HuH-7.5 (cell line): ENCODE measurements around the gene LAPTM4A.
A peak's percentile ranks its signal among the peaks of the same experiment; 100 is the strongest.

Source experiments
- DNase-seq: peaks from one replicate; pipeline ENCODE4 v3.0.0; 2011; ENCODE audit warnings: low spot score

Gene LAPTM4A

DNA sequence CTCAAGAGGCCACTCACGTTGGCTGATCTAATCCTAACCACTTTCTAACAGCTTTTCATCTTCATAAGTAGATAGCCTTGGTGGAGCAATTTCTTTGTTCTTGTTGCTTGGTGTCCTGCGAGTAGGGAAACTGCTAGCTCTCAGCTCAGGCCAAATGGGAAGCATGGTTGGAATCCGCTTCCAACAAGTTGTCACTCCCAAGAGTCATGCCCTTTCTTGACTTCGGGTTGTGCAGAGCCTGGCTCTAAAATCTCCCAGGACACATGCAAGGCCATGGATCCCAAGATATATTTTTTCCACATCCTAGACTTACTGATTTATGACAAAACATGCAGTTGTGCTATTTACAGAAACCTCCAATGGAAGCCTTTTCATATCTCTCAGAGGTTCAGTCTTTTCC lies 31.7 kb downstream of the LAPTM4A start:
- no peak for DNase-seq

DNA sequence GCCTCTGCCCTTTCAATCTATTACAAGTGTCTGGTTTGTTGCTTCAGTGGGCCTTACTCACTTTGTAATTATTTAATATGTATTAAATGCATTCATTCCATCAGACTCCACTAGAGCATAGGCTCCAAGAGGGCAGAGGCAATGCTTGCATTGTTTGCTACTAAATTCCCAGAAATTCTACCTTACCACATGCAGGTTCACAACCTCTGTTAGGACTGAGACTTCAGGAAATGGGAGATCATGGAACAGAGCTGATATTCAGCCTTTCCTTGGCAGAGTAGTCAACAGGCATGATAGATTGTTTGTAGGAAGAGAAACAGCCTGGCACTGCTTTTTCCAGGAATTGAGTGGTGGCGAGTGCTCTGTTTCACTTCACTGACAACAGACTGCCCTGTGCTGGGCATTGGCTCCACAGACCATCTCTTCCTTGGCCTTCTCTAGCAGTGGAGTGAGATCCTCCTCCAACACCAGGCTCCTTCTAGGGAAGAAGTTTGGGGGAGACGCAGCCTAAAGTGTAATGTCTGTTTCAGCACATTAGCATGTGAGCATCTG lies 32.8 kb downstream of the LAPTM4A start:
- no peak for DNase-seq

DNA sequence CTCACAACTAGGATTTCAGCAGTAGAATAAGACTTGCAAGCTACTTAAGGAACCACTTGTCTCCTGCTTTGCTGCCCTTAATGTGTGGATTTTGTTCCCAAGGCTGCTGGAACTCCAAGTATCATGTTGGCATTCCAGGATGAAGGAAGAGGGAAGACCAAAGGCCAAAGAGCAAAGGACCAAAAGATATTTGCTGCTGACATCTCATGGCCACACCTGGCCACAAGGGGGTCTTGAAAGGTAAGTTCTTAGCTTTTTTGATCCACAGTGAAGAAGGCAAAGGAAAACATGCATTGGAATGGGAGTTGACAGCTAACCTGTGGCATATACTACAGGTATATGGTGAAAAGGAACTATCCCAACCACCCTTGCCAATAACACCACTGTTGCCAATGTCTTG lies 35.1 kb downstream of the LAPTM4A start:
- no peak for DNase-seq

GRCh38 chr2:20015482-20016083 lies 35.8 kb downstream of the LAPTM4A start:
- DNase-seq, result peak; percentile 58

DNA sequence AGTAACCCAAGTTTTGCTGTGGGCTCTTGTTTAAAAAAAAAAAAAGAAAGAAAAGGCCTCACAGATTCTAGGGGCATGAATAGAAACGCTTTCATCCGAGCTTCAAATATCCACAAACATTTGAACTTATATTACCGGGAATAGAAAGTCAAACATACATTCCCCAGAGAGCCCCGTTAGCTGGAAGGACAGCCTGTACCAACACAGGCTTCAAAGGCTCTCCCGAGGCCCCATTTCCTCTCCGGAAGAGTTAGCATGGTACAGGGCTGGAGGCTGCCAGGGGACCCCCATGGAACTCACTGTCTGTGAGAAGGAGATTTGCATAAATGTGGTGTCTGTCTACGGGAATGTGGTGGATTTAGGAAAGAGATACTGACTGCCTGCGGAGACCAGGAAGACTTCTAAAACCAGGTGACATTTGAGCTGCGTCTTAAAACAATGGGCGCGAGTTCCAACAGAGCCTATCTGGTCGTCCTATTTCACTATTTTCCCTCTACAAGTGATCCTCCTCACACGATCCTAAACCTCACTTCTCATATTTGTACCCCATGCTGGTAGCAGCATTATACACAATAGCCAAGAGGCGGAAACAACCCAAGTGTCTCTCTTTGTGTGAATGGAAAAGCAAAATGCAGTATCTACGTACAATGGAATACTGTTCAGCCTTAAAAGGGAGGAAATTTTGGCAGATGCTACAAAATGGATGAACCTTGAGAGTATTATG lies 38.1 kb downstream of the LAPTM4A start:
- no peak for DNase-seq

DNA sequence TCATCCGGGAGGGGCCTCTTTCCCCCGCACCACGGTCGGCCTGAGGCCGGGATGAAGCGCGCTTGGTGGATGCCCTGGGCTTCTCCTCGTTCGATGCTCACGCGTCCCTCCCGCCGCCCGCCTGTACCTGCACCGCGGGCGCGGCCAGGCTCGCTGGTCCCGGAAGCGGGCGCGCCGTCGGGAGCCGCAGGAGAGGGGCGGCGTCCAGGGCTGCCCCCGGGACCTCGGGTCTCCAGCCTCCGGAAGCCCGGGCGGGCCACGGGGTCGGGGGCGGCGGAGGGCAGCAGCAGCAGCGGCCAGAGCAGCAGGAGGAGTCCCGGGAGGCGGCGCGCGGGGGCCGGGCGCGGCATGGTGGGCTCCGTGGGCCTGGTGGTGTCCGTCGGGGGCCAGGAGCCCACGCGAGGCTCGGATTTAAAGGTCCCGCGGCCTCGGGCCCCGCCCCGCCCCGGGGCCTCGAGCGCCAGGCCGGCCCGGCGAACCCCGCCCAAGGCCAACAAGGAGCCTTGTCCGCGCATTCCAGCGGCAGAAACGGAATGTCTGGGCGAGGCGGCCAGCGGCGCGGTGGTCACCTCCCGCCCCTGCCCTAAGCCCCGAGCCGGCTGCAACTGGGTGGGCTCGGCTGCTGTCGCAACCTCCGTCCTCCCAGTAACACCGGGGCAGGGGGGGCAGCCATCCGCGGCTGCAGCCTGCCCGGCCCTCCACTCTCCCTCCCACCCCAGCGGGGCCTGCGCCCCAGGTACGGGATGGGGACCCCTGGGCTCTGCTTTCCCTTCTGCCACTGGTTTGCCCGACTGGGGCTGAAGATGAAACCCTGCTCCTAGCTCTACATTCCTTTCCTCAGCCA lies 38.9 kb downstream of the LAPTM4A start, which contains the start of gene MATN3:
MATN3 (minus strand) TSS at position 387 of the 844 bp plus-strand sequence; CDS start at position 350, 37 bp downstream.
- peak; percentile 60 for DNase-seq

- no peak for DNase-seq
Observed at GRCh38 chr2:20012032-20012281, 39.5 kb downstream of the LAPTM4A start.

GRCh38 chr2:20011276-20012031 lies 40.0 kb downstream of the LAPTM4A start:
- DNase-seq, result no peak

GRCh38 chr2:20008703-20009102 lies 42.7 kb downstream of the LAPTM4A start:
- DNase-seq, result peak; percentile 36

DNA sequence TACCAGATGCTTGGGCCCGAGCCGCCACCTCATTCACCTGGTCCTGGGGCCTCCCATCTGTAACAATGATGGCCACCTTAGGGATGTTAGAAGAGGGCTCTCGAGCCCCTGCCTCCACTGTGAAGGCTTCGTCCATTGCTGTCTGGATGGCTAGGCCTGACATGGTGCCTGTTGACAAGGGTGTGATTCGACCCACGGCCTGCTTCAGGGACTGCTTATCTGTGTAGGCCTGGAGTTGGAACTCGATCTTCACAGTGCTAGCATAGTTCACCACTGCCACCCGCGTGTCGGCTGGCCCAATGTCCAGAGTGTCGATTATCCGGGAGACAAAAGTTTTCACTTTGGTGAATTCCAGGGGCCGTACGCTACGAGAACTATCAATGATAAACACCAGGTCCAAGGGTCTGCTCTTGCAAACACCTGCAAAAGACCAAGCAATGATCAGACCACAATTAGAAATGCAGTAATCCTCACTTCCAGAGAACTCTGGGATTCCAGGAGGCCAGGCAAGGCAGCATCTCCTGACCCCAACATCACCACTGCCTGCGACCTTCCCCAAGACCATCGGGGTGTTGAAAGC lies 45.4 kb downstream of the LAPTM4A start:
- no peak for DNase-seq

DNA sequence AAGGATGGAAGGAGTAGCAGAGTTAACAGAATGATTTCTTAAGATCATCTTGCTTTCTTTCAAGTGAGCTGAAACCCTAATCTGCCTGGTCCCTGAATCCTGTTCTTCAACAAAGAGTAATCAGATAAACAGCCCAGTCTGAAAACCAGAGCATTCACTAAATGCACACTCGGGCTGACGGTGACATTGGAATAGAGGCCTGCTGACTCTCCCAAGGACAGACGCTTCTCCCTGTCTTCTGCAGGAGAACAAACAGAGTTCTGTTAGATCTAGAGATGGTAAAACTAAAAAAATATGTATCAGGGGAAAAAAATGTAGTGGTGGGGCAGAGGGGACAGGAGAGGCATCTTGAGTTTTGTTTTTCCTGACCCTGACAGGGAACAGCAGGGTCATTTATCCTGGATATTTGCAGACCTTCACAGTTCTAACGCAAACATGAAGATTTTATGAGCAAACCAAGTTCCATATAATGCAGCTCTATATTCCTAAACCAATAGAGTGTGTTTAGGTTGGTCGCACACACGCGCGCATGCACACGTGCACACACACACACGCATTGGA lies 46.3 kb downstream of the LAPTM4A start:
- no peak for DNase-seq

GRCh38 chr2:20001361-20001863 lies 50.0 kb downstream of the LAPTM4A start:
- no peak for DNase-seq

DNA sequence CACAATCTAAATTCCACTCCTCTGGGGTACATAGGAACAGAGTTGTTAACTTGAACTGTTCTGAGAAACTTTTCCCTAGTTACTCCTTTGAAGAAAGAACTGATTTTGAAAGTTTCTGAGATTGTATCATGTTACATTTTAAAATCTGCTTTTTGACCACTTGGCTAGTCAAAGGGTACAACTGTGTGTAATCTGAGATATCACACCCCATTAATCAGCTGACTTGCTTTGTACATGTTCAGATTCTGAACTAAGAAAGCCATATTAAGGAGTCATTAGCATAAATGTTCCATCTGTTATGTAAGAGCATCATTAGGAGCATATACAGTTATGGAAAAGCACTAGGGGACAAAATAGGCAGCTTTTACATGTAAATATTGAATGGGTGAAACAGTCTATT lies 57.7 kb downstream of the LAPTM4A start:
- no peak for DNase-seq

GRCh38 chr2:19991895-19992294 lies 59.5 kb downstream of the LAPTM4A start:
- no peak for DNase-seq

- DNase-seq, result no peak
Observed at GRCh38 chr2:19990416-19990728, 61.1 kb downstream of the LAPTM4A start.

GRCh38 chr2:19989667-19990415 lies 61.6 kb downstream of the LAPTM4A start, which contains the start of gene WDR35:
Gene WDR35, minus strand, starts transcription at chr2:19990105. Its CDS starts 90 bp downstream, at chr2:19990015.
- peak; percentile 86 for DNase-seq

DNA sequence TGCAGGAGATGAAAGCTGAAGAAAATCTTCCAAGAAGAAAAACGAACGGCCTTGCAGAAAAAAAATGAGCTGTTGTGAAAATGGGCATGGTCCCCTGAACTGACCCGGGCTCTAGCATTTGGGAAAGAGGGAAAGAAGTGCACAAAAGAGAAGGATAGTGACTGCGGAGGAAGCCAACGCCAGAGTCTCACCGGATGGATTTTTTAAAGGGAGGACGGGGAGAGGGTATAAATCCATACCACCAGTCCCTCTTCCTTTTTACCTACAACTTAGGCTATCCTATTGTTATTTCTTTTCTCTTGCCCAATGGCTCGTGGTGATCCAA lies 62.1 kb downstream of the LAPTM4A start:
- no peak for DNase-seq

- DNase-seq, result no peak
Observed at GRCh38 chr2:19988600-19988999, 62.8 kb downstream of the LAPTM4A start.

DNA sequence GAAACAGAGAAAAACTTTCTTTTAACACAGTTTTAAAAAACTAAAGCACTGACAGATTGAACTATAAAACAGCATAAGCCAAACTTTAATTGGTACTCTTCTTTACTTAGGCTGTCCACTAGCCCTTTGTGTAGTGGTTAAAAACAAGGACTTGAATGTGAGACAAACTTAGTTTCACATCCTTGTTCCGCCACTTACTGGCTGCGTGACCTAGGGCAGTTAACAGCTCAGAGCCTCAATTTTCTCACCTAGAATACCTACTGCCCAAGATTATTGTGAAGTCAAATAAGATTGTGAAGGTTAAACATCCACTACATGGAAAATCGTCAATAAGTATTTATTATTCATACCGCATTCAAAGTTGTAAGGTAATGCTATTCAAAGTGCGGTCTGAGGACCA lies 63.5 kb downstream of the LAPTM4A start:
- no peak for DNase-seq
